NCI-H2107 treated with DMSO at 0.1 percent for 48 hours (cell line): Measurements from ENCODE around the gene MCEMP1.

Experiments
- DNase-seq: peaks from one replicate; lab custom pipeline; 2025; ENCODE audit not compliant: unreplicated experiment; lab: John Stamatoyannopoulos, UW

The MCEMP1 gene

GRCh38 chr19:7692417-7693088 lies 15.7 kb downstream of the MCEMP1 start:
- DNase-seq, result no peak

- no peak for DNase-seq
Measured at GRCh38 chr19:7694499-7694898, 17.6 kb downstream of the MCEMP1 start.

DNA sequence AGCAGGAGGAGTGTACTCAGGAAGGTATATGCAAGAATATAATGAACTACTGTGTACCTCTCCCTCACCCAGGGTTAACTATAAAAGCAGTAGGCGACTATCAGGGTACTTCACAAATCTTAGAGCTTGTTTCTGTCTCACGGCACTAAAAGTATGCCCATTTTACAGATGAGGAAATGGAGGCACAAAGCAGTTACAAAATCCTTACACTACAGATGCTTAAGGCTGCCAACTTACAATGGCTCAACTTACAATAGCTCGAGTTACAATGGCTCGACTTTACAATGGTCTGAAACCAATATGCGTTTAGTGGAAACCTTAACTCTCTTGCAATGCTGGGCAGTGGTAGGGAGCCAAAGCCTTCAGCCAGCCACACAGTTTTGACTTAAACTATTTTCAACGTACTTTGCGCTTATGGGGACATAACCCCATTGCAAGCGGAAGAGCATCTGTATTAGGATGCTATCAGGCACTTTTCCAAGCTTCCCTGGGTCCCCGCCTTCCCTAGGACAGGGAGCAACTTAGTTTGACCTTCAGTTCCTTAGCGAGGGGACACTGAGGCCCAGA lies 20.9 kb downstream of the MCEMP1 start:
- DNase-seq, result no peak

DNA sequence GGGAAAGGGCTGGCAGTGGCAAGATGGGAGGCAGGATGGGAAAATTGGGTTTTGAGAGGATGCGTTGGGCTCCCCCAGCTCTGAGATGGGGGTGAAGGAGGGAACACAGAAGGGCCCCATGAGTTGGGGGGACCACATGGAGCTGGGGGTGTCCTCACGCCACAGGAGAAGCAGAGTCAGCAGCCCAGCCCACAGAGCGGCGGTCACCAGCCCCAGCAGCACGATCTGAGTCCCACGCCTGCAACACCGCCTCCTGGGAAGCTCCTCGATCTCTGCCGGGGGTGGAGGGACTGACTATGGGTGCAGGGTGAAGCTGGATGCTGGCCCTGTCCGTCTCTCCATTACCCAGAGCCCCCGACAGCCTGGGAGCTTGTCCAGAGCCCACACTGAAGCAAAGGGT lies 21.7 kb downstream of the MCEMP1 start:
- DNase-seq, result no peak

DNA sequence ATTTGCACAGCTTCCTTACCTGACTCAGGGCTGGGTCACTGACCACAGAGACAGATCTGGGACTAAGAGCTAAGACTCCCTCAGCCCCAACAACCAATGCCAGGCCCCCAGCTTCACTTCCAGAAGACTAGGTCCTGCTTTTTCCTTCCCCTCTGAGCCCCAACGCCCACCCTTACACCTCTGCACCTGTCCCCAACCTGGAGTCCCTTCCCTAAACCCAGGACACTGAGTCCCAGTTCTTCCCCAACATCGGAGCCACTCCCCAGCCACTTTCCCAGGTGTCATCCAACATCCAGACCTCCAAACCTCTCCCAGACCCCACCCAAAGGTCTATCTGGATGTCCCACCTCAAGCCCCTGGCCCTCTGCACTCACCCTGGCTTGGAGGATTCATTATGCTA lies 22.1 kb downstream of the MCEMP1 start:
- no peak for DNase-seq

DNA sequence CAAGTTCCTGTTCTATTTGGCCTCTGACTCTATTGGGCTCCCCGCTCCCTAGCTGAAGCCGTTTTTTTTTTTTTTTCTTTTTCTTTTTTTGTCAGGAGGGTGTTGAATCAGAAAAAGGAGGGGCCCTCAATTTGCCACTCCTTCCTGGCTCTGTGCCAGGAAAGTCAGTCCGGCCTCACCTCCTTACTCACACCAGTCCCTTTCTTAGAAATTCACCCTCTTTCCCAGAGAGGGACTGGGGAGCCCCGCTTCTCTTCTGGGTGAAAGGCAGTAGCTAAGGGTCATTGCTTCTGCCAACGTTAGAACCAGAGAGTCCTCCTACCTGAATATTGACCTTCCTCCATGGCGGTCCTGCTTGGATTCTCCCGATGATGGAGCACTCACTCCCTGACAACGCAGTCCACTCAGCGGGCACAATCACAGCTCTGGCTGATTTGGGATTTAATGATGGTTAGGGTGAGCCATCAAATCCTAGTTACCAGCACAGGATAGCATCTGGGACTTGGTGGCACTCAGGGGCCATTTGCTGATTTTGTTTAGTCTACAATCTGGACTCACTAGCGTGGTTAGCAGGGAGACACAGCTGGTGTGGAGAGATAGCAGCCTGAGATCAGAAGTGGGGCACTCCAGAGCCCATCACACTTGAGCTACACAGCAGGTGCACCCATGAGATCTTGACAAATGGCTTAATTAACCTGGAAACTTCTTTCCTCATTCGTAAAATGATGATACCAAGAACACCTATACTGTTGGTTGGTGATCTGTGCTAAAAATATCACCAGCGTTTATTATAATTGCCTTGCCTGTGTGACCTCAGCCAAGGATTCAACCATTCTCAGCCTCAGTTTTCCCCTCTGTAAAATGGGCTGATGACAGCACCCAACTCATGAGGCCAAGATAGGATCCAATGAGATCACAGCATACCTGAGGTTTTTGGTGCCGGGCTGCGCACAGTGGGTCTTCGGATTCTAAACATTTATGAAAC lies 22.8 kb downstream of the MCEMP1 start:
- no peak for DNase-seq

DNA sequence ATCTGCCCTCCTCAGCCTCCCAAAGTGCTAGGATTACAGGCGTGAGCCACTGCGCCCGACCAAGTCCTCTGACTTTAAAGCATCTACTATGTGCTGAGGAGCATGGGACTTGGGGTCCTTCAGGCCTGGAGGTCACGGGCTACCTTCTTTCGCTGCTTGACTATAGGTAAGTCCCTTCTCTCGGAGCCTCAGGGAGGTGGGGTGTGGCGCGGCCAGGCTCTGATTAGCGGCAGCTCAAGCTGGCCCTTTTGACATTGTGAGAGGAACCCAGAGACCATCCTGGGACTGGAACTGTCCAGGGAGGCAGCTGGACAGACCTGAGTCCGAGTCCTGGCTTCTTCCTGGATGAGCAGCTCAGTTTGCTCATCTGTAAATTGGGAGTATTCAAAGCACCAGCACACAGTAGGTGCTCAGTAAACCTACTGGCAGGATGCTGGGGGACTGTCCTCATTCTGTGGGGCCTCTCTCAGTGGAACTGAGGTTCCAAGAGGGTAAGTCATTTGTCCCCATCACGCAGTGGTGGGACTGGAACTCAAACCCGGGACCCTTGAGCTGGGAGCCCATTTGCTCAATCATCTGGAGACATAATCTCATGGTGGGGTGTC lies 24.3 kb downstream of the MCEMP1 start:
- DNase-seq, result no peak

DNA sequence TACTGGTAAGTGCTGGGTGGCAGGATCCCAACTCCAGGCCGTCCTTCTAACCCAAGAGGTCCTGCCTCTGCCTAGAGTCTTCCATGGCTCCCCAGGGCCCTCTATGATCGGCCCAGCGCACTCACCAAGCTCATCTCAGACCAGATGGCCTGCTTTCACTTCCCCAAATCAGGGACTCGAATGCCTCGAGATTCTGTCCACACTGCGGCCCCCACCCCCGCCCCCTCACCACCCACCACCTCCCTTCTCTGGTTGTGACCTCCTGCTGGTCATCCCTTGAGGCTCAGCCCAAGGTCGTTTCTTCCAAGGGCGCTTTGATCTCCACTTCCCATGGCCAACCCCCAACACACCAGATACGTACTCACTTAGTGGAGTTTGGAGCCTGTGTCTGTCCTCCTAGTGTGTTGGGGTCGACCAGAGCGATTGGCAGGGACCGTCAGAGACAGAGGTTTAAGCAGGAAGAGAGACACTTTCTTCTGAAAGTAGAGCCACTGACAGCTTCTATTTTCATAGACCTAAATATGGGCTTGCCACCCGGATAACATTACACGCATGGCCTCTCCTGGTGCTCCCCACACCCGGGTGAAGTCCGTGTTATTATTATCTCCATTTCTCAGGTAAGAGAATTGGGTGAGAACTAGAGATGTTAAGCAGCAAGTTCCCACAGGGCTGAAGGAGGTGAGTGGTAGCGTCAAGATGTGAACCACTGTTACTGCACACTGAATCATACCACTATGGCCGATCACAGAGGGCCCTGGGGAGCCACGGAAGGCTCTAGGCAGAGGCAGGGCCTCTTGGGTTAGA lies 25.0 kb downstream of the MCEMP1 start, which contains the start of gene FCER2:
Gene FCER2 (minus strand): TSS at position 478 of the 804 bp plus-strand sequence. CDS start 2,371 bp downstream, outside the sequence.
- DNase-seq, result no peak

- DNase-seq, result no peak
Measured at GRCh38 chr19:7703332-7703731, 26.4 kb downstream of the MCEMP1 start.

- no peak for DNase-seq
Measured at GRCh38 chr19:7704280-7705060, 27.6 kb downstream of the MCEMP1 start.

DNA sequence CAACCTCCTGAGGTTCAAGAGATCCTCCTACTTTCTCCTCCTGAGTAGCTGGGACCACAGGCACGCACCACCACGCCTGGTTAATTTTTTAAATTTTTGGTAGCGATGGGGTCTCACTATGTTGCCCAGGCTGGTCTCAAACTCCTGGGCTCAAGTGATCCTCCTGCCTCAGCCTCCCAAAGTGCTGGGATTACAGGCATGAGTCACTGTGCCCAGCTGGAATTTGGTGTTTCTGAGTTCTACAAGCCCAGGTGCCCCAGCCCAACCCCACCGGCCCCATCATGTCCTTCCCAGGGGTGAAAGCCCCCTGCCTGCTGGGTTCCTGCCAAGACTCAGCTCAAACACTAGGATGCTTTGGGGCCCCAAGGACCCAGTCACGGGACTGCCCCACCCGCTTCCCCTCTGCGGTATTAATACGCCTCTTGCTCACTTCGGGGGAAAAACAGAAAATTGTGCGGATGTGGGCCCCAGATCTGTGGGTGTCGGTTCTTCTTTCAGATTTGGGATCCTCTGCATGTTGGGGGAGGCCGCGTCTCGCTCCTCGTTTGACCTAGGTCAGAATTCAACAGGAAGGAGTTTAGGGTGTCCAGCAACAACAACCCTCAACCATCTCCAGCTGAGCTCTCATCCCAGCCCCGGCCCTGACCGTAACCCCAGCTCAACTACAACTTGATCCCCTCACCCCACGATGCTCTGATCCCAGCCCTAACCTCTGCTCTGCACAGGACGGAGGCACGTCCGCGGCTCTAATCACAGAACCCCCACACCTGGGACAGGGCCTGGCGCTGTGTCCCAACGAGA lies 28.7 kb downstream of the MCEMP1 start:
- no peak for DNase-seq

DNA sequence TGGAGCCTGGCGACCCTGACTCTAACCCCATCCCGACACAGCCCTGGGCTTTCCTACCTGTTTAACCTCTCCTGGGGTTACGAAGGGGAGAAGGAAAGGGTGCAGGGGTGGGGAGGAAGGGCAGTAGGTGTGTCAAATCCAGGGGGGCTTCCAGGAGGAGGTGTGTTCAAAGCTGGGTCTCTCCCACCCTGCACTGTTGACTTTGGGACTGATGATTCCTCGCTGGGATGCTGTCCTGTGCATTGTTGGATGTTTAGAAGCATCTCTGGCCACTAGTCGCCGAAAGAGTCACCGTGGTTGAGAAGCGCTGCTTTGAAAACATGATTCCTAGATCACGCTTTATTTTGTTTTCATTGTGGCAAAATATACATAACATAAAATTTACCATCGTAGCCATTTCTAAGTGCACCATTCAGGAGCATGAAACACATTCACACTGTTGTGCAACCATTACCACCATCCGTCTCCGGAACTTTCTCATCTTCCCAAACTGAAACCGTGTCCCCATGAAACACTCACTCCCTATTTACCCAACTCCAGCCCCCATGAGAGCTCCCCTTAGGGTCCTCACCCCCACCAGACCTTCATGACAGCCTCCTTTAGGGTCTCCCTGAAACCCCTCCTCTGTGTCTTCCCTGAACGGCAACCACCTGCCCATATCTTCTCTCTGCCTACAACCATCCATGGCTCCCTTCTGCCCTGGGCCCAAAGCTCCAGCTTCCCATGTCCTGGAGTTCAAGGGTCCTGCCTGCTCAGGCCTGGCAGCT lies 29.5 kb downstream of the MCEMP1 start:
- DNase-seq, result no peak

GRCh38 chr19:7706955-7707456 lies 30.1 kb downstream of the MCEMP1 start:
- no peak for DNase-seq

DNA sequence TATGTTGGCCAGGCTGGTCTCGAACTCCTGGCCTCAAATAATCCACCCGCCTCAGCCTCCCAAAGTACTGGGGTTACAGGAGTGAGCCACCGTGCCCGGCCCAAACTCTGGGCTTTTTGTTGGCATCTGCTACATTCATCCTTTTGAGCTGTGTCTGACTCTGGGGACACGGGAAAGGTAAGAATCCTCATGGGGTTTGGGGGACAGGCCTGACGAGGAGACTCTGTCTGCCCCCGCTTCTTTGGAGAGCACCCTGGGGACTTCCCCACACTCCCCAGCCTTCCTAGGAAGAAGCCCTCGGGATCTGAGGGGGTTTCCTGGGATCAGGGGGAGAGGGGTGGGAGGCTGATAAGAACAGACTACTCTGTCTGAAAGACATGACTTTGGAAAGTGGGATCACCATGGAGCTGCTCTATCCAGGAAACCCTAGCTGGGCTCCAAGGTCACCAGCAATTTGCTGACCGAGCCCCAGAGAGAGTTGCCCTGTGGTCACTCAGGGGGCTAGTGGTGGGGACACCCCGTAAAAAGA lies 33.1 kb downstream of the MCEMP1 start:
- DNase-seq, result no peak

GRCh38 chr19:7710616-7711015 lies 33.7 kb downstream of the MCEMP1 start:
- no peak for DNase-seq

GRCh38 chr19:7715671-7716070 lies 38.8 kb downstream of the MCEMP1 start:
- no peak for DNase-seq

DNA sequence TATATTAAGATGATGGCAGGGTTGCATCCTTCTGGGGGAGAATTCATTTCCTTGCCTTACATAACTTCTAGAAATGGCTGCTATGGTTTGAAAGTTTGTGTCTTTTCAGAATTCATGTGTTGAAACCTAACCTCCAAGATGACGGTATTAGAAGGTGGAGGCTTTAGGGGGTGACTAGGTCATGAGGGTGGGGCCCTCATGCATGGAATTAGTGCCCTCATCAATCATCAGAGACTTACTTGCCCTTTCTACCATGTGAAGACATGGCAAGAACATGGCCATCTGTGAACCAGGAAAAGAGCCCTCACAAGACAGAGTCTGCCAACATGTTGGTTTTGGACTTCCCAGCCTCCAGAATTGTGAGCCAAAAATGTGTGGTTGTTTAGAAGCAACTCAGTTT lies 39.9 kb downstream of the MCEMP1 start:
- DNase-seq, result no peak

GRCh38 chr19:7718668-7719067 lies 41.8 kb downstream of the MCEMP1 start:
- DNase-seq, result no peak
